IPS-18c (cell line): ENCODE measurements around the gene GGT6.
"Not testable (repeated sequence)": the region's sequence is repeated elsewhere in the genome, so short reads cannot be mapped to it uniquely, and the experiment has no call there.

Experiments used
- H3K4me3 ChIP-seq: 2 replicates; pipeline ENCODE4 v1.7.0; 2013; ENCODE audit warnings: low read depth, mild to moderate bottlenecking, low read length, moderate library complexity; ENCODE audit not compliant: insufficient read depth
- H3K9me3 ChIP-seq: one replicate; pipeline ENCODE4 v1.6.1; 2013; ENCODE audit warnings: mild to moderate bottlenecking, low read length, moderate library complexity; ENCODE audit not compliant: control insufficient read depth, insufficient read depth

The GGT6 gene

DNA sequence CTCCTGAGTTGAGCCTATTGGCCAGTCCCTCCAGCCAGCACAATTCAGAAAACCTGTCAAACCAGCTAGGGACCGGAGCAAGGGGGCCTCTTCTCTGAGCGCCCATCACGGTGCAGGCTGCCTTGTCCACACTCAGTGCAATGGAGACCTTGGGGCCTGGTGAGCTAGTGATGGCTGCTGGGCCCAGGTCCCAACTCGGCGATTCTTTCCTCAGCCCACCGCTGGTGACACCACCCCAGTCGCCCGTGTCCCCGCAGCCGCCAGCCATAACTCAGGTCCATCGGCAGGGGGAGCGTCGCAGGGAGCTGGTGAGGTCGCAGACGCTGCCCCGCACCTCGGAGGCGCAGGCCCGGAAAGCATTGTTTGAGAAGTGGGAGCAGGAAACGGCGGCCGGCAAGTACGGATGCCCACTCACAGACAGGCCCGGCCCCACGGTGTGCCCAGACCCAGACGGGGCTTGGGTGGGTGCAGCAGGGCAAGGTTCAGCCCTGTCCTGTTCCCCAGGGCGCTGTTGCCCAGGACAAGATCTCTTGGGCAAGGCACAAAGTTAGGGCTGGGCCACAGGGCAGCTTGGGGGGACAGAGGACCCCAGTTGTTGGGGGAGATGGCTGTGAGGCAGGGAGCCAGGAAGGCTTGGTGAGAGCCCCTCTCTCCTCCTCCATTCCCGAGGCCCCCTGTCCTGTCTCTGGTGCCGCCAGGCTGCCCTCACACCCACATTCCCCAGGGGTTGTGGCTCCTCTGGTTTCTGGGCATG is 34.7 kb upstream of the GGT6 start:
- Histone ChIP-seq H3K9me3 (peaks cover 2% of the 10 kb centered on the region), H3K4me3 (no peak overlapping the region)

DNA sequence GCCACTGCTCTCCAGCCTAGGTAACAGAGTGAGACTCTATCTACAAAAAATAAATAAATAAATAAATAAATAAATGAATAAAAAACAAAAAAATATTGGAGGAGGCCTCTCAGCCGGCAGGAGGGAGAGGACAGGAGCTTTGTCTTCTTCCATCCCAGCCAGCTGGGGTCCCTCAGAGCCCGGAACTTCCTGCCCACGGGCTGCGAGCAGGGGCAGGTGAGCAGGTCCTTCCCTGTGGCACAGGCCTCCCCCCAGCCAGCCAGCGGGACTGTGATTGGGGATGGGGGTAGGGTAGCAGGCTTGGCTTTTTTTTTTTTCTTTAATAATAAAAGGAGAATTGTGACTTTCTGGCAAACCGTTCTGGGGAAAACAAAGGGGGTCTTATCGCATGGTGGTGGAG is 34.0 kb upstream of the GGT6 start:
- Histone ChIP-seq H3K9me3 (peaks cover 2% of the 10 kb centered on the region), H3K4me3 (no peak overlapping the region)

DNA sequence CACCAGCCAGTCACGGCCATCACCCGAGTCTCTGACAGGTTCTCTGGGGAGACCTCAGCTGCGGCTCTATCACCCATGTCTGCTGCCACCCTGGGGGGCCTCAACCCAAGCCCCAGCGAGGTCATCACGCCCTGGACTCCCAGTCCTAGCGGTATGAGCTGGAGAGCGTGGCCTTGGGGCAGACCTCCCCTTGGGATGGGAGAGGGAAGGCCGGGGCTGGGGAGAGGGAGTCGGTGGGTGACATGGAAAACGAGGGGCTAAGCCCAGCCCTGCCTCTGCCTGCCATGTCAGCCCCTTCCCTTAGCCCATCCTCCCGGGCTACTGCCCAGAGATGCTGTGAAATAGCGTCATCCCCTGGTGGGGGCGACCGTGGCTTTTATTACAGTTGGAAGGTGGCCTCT is 32.6 kb upstream of the GGT6 start:
- no peak overlapping the region for H3K4me3 ChIP-seq

DNA sequence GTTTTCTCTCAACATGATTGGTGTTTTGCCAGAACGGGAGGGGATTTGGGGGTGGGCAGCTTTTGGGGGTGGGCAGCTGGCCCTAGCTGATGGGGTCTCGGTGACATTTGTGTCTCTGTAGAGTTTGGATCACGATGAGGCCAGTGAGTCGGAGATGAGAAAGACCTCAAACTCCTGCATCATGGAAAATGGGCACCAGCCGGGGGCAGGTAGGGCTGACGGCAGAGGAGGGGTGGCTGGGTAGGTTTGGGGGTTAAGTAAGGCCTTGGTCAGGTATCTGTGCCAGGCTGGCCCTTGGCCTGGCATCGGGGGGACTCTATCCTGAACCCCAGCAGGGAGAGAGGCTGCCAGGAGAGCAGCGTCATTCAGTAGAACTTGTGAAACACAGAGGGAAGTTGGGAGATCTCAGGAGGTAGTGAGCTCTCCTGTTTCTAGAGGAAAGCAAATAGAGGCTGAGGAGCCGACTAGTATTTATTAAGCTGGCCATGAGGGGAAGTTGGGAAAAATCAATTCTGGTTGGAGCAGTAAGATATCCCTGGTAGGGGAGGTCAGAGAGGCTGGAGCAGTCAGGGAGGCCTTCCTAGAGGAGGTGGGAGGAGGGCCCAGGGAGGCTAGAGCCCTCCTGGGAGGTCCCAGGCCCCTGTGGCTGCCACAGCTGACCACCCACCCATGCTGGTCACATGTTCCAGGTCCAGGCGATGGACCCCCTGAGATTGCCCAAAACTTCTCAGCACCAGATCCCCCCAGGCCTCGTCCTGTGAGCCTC is 32.0 kb upstream of the GGT6 start:
- no peak overlapping the region for H3K4me3 ChIP-seq
- H3K9me3 ChIP-seq: peaks cover 2% of the 10 kb centered on the region

More for the DNA sequence above, 32.6 kb upstream of the GGT6 start:
- peaks cover 2% of the 10 kb centered on the region for H3K9me3 ChIP-seq

DNA sequence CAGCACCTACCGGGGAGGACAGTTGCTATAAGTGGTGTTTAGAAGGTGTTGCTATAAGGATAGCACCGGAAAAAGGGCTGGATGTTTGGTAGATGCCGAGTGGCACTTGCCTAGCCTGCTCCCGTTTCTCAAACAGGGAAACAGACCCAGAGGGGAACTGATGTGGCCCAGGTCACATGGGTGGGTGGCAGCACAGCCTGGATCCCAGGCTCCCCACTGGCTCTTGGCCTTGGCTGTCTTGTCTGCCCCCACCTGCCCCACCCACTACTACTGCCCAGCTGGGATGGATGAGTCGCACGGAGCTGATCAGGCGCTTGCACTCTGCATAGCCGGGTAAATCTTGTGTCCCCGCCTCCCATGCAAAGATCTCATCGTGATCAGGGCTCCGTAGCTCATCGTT is 31.2 kb upstream of the GGT6 start:
- Histone ChIP-seq H3K9me3 (peaks cover 2% of the 10 kb centered on the region), H3K4me3 (no peak overlapping the region)

DNA sequence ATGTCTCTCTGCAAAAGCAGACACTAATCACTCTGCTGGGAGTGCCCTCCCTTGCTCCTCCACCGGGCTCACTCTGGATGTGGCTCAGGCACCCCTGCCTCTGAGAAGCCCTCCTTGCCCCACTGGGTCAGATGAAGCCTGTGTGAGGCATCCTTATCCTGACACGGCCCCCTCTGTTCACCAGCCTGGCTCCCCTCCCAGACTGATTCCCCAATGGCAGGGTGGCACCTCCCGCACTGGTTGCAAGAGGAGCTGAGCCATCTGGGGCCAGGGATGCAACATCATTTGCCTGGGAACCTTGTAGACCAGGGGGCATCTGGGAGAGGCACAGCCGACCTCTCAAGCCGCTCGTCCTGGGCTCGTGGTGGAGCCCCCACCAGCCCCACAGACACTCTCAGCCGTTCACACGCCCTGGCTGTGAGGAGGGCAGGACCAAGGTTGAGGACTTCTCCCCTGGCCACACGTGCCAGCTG is 30.6 kb upstream of the GGT6 start:
- H3K9me3 ChIP-seq: peaks cover 2% of the 10 kb centered on the region
- H3K4me3 ChIP-seq: no peak overlapping the region

DNA sequence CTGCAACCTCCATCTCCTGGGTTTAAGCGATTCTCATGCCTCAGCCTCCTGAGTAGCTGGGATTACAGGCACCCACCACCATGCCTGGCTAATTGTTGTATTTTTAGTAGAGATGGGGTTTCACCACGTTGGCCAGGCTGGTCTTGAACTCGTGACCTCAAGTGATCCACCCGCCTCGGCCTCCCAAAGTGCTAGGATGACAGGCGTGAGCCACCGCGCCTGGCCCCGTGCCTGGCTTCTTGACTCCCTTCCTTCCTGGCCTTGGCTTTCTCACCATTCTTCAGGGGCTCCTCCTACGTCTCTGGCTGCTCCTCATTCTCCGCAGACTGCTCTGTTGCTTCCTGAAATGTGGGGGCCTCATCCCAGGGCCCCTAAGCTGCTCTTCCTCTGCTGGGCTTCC is 29.7 kb upstream of the GGT6 start:
- not testable (repeated sequence) for H3K9me3 ChIP-seq, H3K4me3 ChIP-seq

DNA sequence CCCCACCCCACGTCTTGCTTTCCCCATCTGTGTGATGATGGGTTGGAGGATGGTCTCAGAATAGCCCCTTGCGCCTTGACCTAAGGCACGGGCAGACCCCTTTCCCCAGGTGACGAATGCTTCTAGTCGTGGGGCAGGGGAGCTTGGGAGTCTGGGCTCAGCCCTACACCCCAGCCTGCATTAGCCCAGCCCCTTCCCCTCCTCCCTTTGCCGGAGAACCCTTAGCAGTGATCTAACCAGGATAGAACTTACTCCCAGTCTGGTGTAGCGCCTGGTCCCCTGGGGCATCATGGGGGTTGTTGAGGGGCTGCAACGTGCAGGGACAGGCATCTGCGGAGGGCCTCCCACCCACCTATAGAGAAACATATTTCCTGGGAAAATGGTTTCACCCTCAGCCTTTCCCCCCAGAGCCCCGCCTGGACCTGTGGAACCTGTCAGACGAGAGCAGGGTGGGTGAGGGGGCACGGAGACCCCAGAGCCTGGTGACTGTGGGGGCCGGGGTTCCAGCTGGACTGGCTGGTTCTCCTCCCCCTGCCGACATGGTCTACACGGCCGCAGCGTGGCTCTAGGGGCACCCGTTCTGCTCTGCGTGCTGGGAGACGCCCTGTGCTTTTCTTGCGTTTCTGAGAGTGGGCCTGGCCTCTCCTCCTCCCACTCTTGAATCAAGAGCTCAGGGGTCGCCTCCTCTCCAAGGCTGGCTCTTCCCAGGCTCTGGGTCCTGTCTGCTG is 28.7 kb upstream of the GGT6 start:
- no peaks in the 10 kb centered on the region for H3K9me3 ChIP-seq
- H3K4me3 ChIP-seq: no peak overlapping the region

DNA sequence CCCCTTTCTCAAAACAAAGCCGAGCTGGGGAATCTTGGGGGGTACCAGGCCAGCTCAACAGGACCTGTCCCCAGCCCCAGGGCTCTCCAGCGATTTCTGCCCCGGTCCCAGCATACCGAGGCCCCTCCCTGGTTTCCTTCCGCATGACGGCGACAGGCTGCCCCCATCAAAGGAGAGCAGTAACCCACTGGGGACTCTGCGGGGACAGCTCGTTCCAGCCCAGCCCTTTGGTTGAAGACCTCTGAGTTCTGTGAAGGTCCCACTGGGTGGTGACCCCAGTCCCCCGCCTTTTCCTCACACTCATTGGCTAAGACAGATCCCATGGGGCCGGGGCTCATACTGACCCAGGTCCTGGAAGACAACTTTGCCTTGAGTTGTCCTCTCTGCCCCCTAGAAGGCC is 28.0 kb upstream of the GGT6 start:
- H3K9me3 ChIP-seq: no peaks in the 10 kb centered on the region
- no peak overlapping the region for H3K4me3 ChIP-seq

DNA sequence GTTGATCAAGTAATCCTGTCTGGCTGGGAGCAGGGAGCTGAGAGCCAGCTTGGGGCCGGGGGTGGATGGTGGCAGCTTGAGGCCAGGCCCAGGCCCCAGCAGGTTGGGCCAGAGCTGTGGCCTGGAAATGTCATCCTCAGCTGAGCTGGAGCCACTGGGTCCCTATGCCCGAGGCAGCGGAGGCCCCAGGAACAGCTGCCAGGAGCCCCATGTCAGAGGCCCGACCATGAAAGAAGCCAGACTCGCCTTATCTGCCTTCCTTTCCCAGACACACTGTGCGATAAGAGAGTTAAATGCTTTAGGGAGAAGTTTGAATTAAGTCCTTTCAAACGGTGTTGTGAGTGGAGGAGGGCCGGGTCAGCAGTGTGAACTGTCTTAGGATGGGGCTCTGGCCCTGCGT is 27.4 kb upstream of the GGT6 start:
- no peak overlapping the region for H3K4me3 ChIP-seq
- H3K9me3 ChIP-seq: no peaks in the 10 kb centered on the region

DNA sequence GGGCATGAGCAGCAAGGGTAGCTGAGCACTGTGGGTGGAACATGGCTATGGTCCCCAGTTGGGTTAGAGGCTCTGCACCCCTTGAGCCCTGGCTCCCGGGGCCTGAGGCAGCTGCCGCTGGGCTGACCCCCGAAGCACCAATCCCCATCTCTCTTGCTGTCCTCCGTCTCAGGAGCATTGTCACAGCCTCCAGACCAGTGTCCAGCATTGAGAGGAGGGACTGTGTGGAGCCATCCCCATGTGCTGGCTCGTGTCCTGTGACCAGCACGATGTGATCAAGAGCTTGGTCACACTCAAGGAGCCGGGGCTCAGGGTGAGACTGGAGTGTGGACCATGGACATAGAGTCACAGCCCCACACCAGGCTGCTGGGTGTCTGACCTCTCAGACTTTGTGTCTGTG is 26.8 kb upstream of the GGT6 start:
- no peak overlapping the region for H3K4me3 ChIP-seq
- no peaks in the 10 kb centered on the region for H3K9me3 ChIP-seq

DNA sequence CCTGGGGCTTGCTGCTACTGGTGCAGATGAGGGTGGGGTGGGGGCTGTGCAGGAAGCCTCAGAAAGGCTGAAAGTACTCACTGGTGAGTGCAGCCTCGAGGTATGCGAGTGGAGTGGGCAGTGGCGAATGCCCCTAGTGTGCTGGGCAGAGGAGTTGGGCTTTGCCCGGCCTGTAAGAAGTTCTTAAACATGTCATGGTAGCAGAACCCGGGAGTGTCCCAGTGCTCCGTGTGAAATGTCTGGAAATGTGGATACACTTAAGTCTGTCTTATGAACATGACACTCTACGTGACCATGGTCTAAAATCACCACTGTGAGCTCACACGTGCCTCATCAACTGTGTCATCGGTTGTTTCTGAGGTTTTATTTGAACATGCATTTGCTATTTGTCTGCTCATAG is 25.7 kb upstream of the GGT6 start:
- H3K4me3 ChIP-seq: no peak overlapping the region
- H3K9me3 ChIP-seq: no peaks in the 10 kb centered on the region

DNA sequence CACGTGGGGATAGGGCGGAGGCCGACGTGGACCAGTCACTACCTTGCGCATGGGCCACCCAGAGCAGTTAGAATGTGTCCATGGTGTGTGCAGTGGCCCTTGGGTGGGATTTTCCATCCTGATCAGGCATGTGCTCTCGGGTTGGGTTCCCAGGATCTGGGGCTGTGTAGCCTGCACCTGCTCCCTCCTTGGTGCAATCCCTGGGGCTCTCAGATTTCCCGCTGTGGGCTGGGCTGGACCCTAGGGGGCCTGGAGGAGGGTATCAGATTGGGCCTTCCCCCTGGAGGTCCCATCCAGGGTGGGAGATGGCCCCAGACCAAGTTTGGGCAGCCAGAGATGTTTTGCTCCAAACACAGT is 25.2 kb upstream of the GGT6 start:
- Histone ChIP-seq H3K4me3 (no peak overlapping the region; the same call in 1 of the 2 replicates), H3K9me3 (no peaks in the 10 kb centered on the region)

DNA sequence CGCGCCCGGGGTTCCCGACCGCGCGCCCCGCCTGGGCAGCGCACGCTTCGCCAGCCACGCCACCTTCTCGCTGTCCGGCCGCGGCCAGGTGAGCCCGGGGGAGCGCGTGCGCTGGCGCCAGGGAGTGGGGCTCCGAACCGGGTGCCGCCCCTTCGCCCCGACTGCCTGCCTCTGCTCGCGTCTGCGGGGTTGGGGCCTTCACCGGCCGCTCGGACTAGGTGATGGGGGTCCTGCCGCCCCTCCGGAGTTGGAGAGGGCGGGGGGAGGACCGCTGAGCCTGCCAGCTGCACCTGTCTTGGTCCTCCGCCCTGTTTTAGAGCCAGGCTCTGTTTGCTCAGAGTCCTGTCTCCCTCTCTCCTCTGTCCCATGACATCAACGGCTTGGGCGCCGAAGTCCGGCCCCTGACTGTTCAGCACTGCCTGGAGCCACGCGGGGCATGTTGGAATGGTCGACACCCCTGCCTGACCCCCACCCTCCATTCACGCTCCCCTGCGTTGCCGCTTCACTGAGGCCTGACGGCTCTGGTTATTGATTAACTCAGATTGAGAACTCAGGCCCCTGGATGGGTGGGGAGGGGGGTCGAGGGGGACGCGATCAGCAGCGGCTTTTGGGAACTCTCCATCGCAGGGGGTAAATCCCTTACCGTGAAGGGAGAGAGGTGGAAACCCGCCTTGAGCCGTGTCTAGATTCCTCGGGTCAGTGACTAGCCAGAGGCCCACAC is 24.7 kb upstream of the GGT6 start:
- H3K4me3 ChIP-seq: peak overlapping the region; percentile 66
- H3K9me3 ChIP-seq: no peaks in the 10 kb centered on the region

DNA sequence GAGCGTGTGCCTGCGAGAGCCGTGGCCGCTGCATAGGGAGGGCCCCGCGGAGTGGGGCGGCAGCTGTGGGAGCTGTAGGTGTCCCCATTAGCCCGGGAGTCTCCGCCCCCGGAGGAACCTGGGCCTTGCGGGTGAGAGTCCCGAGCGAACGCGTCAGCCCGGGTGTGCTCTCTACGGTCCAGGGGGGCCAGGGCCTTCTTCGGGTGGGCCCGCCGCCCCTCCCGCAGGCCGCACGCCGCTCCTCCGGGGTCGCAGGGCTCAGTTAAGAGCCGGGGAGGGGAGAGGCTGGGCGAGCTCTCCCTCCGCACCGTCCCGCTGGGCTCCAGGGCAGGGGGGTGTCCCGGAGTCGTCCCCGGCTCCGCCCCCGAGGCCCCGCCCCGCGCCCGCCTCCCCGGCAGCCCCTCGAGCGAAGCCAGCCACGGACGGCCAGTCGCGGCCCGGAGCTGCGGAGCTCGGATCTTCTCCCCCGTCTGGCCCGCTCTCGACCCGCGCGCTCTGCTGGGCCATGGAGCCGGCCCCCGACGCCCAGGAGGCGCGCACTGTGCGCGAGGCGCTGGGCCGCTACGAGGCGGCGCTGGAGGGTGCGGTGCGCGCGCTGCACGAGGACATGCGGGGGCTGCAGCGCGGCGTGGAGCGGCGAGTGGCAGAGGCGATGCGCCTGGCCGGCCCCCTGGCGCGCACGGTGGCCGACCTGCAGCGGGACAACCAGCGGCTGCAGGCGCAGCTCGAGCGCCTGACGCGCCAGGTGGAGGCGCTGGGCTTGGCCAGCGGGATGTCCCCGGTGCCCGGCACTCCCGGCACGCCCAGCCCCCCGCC is 23.9 kb upstream of the GGT6 start, which contains the start of gene SMTNL2:
TSS of gene SMTNL2 (plus strand) at position 429 of the 816 bp plus-strand sequence. CDS start at position 506, 77 bp downstream.
- H3K4me3 ChIP-seq: peak within 1 kb of the TSS; percentile 66

DNA sequence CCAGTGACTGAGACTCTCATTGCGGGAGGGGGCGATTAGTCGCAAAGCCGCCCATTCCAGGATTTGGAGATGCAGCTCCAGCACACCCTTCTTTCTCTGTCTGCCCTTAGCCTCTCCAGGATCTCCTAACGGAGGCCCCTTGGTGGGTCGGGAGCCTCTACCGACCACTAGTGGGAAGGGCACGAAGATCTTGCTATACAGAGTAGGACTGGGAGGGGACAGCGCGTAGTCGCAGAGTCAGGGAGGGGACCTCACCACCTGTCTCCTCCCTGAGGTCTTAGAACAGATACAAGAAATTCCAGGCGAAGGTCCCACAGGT is 23.4 kb upstream of the GGT6 start:
- H3K4me3 ChIP-seq: peak overlapping the region; percentile 66
- H3K9me3 ChIP-seq: no peaks in the 10 kb centered on the region

More for the DNA sequence above, 23.9 kb upstream of the GGT6 start, which contains the start of gene SMTNL2:
- H3K9me3 ChIP-seq: no peaks in the 10 kb centered on the region
